Left ventricle myocardium inferior (tissue), 1 donor: Measurements from ENCODE around the gene CCDC81. TPM values are rescaled to one million over a fixed set of nuclear protein-coding genes. Genes with fewer than 3 reads are reported as not detected.

Experiments used
- DNase-seq: peaks from one replicate; pipeline ENCODE4 v3.0.0-alpha.2; 2020
- H3K27ac ChIP-seq: fragments of 200-600 bp; replicated peaks from 2 replicates; pipeline ENCODE4 v1.8.0; 2021
- H3K27me3 ChIP-seq: fragments of 200-600 bp; 2 replicates; pipeline ENCODE4 v1.8.0; 2021; ENCODE audit warnings: low read depth
- H3K36me3 ChIP-seq: fragments of 200-600 bp; 2 replicates; pipeline ENCODE4 v1.8.0; 2021
- H3K4me1 ChIP-seq: fragments of 200-600 bp; 2 replicates; pipeline ENCODE4 v1.8.0; 2021
- H3K4me3 ChIP-seq: fragments of 200-600 bp; 2 replicates; pipeline ENCODE4 v1.8.0; 2021; ENCODE audit warnings: mild to moderate bottlenecking, moderate library complexity
- H3K9me3 ChIP-seq: fragments of 200-600 bp; replicated peaks from 2 replicates; pipeline ENCODE4 v1.8.0; 2021
- CTCF ChIP-seq: fragments of 200-600 bp; IDR thresholded peaks from 2 replicates; pipeline ENCODE4 v1.8.0; 2021; ENCODE audit warnings: antibody characterized with exemption, mild to moderate bottlenecking, borderline replicate concordance
- intact Hi-C: fragments of 100-400 bp; cut with micrococcal nuclease; formaldehyde crosslinking; loops from one replicate; pipeline ENCODE4 v1.11.0; 2022
- total RNA-seq: library from RNA; stranded (reverse); fragmentation: NEBNext Ultra II Directional; extraction: Animal tissue kit (Norgen Biotek cat#: 25700); gene quantifications from one replicate; pipeline ENCODE4 v1.2.1, GENCODE V29; 2021
- donor health status: DM: no; HTN: yes; CAD: no; lungs with severe emphysema.

CCDC81 gene
- total RNA-seq, 1 donor from 2014 or later, result 0.71 TPM

- intact Hi-C loops, result no loop called here
- no peak for DNase-seq
These were observed 12.1 kb downstream of the CCDC81 start for GRCh38 chr11:86386746-86387145.

GRCh38 chr11:86388198-86388597, 13.5 kb downstream of the CCDC81 start:
- no peak for TF ChIP-seq CTCF
- Histone ChIP-seq H3K4me3 (no peak overlapping the region), H3K9me3 (no peaks in the 10 kb centered on the region), H3K27me3 (no peaks in the 10 kb centered on the region), H3K27ac (no peak overlapping the region), H3K36me3 (no peaks in the 10 kb centered on the region), H3K4me1 (no peaks in the 10 kb centered on the region)
- DNase-seq, result no peak
- intact Hi-C loops, result no loop called here

More at GRCh38 chr11:86386746-86387145, 12.1 kb downstream of the CCDC81 start:
- Histone ChIP-seq H3K9me3 (no peaks in the 10 kb centered on the region), H3K27ac (no peak overlapping the region), H3K36me3 (no peaks in the 10 kb centered on the region), H3K4me1 (no peaks in the 10 kb centered on the region), H3K4me3 (no peak overlapping the region), H3K27me3 (no peaks in the 10 kb centered on the region)
- TF ChIP-seq CTCF, result no peak

- Histone ChIP-seq H3K4me1 (no peaks in the 10 kb centered on the region), H3K4me3 (no peak overlapping the region), H3K36me3 (no peaks in the 10 kb centered on the region), H3K27me3 (no peaks in the 10 kb centered on the region), H3K9me3 (no peaks in the 10 kb centered on the region), H3K27ac (no peak overlapping the region)
- intact Hi-C loops, result no loop called here
- no peak for DNase-seq
- no peak for TF ChIP-seq CTCF
These were observed 15.8 kb downstream of the CCDC81 start for GRCh38 chr11:86390487-86390886.

GRCh38 chr11:86395061-86395551, 20.4 kb downstream of the CCDC81 start:
- no peak for DNase-seq
- H3K27me3 ChIP-seq, result no peaks in the 10 kb centered on the region
- H3K36me3 ChIP-seq, result no peaks in the 10 kb centered on the region
- TF ChIP-seq CTCF, result no peak
- H3K27ac ChIP-seq, result no peak overlapping the region
- H3K4me1 ChIP-seq, result no peaks in the 10 kb centered on the region
- H3K4me3 ChIP-seq, result no peak overlapping the region
- intact Hi-C loops, result no loop called here
- no peaks in the 10 kb centered on the region for H3K9me3 ChIP-seq

- H3K36me3 ChIP-seq, result no peaks in the 10 kb centered on the region
- DNase-seq, result no peak
- no peaks in the 10 kb centered on the region for H3K9me3 ChIP-seq
- H3K27me3 ChIP-seq, result no peaks in the 10 kb centered on the region
- H3K4me3 ChIP-seq, result no peak overlapping the region
- no peak for TF ChIP-seq CTCF
- no peak overlapping the region for H3K27ac ChIP-seq
- intact Hi-C loops, result no loop called here
- H3K4me1 ChIP-seq, result no peaks in the 10 kb centered on the region
These were observed 21.7 kb downstream of the CCDC81 start for GRCh38 chr11:86396396-86396795.
